ENCODE data around the gene NCOA7. TPM values are rescaled to one million over a fixed set of nuclear protein-coding genes. Genes with fewer than 3 reads are reported as not detected.

Gene NCOA7
- total and polyA plus RNA-seq, 2 of the 8 experiments (the other 6 are each of a cell fraction or from before 2014, with no cell fraction given) = 2.6 to 10.7 TPM

- TF ChIP-seq POU5F1 (IDR thresholded peaks at IDR 0.05; ENCODE audit: low read depth, low read length) (no peak), ZNF274 (IDR thresholded peaks at IDR 0.05; ENCODE audit: borderline replicate concordance, extremely low read depth, low read length) (no peak), SRF (IDR thresholded peaks at IDR 0.05; ENCODE audit: low read depth, low read length) (no peak), NANOG (IDR thresholded peaks at IDR 0.05; ENCODE audit: insufficient read depth, low read depth, low read length, poor library complexity, severe bottlenecking) (no peak), SAP30 (IDR thresholded peaks at IDR 0.05; ENCODE audit: insufficient read depth, insufficient replicate concordance, low read length) (no peak), JUN (IDR thresholded peaks at IDR 0.05; ENCODE audit: low read depth, low read length) (no peak), RNF2 (IDR thresholded peaks at IDR 0.05; ENCODE audit: borderline replicate concordance, low read depth, low read length, missing control alignments, poor library complexity, severe bottlenecking) (no peak)
Measured at GRCh38 chr6:125867483-125867942, 76.8 kb downstream of the NCOA7 start (continued).
